ENCODE data around the gene SPINK2. TPM values are rescaled to one million over a fixed set of nuclear protein-coding genes. Genes with fewer than 3 reads are reported as not detected.

The SPINK2 gene
- total RNA-seq, 4 donors from 2014 or later, result not detected

- Histone ChIP-seq H3K27ac (no peak overlapping the region), H3K4me3 (no peak overlapping the region), H3K27me3 (no peaks in the 10 kb centered on the region), H3K36me3 (no peaks in the 10 kb centered on the region), H3K4me1 (no peaks in the 10 kb centered on the region), H3K9me3 (no peaks in the 10 kb centered on the region)
- TF ChIP-seq POLR2A (IDR thresholded peaks at IDR 0.05) (no peak), CTCF (IDR thresholded peaks at IDR 0.05) (no peak)
- DNase-seq, result no peak
These were observed 38.3 kb upstream of the SPINK2 start for GRCh38 chr4:56859841-56860240.

- TF ChIP-seq CTCF (IDR thresholded peaks at IDR 0.05) (no peak), POLR2A (IDR thresholded peaks at IDR 0.05) (no peak)
- no peak for DNase-seq
- H3K4me1 ChIP-seq, result no peaks in the 10 kb centered on the region
These were observed 36.3 kb upstream of the SPINK2 start for GRCh38 chr4:56857601-56858309.

GRCh38 chr4:56856656-56857055 is 35.2 kb upstream of the SPINK2 start:
- no peaks in the 10 kb centered on the region for H3K4me1 ChIP-seq
- H3K27me3 ChIP-seq, result no peaks in the 10 kb centered on the region
- no peaks in the 10 kb centered on the region for H3K9me3 ChIP-seq
- H3K27ac ChIP-seq, result no peak overlapping the region
- no peak for DNase-seq
- TF ChIP-seq CTCF (IDR thresholded peaks at IDR 0.05), result no peak
- TF ChIP-seq POLR2A (IDR thresholded peaks at IDR 0.05), result no peak
- H3K36me3 ChIP-seq, result no peaks in the 10 kb centered on the region
- no peak overlapping the region for H3K4me3 ChIP-seq

More at GRCh38 chr4:56857601-56858309, 36.3 kb upstream of the SPINK2 start:
- no peak overlapping the region for H3K27ac ChIP-seq
- no peaks in the 10 kb centered on the region for H3K9me3 ChIP-seq
- H3K36me3 ChIP-seq, result no peaks in the 10 kb centered on the region
- no peak overlapping the region for H3K4me3 ChIP-seq
- no peaks in the 10 kb centered on the region for H3K27me3 ChIP-seq

- Histone ChIP-seq H3K27me3 (no peaks in the 10 kb centered on the region), H3K9me3 (no peaks in the 10 kb centered on the region), H3K4me3 (no peak overlapping the region), H3K27ac (no peak overlapping the region), H3K36me3 (no peaks in the 10 kb centered on the region), H3K4me1 (no peaks in the 10 kb centered on the region)
- TF ChIP-seq CTCF (IDR thresholded peaks at IDR 0.05) (no peak), POLR2A (IDR thresholded peaks at IDR 0.05) (no peak)
- no peak for DNase-seq
These were observed 29.4 kb upstream of the SPINK2 start for GRCh38 chr4:56850910-56851309.

- Histone ChIP-seq H3K27me3 (no peaks in the 10 kb centered on the region), H3K9me3 (no peaks in the 10 kb centered on the region), H3K4me1 (no peaks in the 10 kb centered on the region), H3K36me3 (no peaks in the 10 kb centered on the region), H3K27ac (no peak overlapping the region), H3K4me3 (no peak overlapping the region)
- no peak for DNase-seq
- TF ChIP-seq POLR2A (IDR thresholded peaks at IDR 0.05) (no peak), CTCF (IDR thresholded peaks at IDR 0.05) (no peak)
These were observed 23.5 kb upstream of the SPINK2 start for GRCh38 chr4:56844802-56845580.
